ENCODE data around the gene ANTXRL.
"Not testable (repeated sequence)": the region's sequence is repeated elsewhere in the genome, so short reads cannot be mapped to it uniquely, and the experiment has no call there.

Gene ANTXRL

DNA sequence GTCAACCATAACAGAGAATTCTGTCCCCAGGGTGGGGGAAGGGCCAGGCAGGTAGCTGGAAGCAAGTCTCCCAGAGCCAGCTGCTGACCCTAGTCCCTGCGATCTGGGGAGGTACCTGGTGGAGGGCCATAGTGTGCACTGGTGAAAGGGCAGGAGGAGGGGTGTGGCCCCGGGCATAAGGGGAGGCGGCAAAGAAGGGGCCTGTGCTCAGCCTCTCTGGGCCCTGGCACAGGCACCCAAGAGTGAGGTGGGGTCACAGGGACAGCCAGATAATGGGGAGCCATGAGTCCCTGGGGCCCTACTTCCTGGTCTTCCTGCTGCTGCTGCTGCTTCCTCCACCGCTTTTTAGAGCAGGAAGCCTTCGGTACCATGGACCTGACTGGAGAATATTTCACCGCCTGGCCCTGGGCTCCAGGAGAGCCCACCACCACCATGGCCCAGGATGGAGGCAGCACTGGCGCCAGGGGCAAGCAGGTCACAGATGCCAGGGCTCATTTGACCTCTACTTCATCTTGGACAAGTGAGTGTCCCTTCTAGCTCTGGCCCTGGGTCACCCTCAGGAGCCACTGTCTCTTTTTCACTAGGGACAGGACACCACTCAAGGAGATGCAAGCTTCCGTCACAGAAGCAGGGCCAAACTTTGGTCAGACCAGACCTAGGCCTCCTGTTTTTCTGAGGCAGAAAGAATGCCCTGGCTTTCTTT lies at the start of gene ANTXRL:
ANTXRL (plus strand) TSS at position 7 of the 703 bp plus-strand sequence; CDS start at position 273, 266 bp downstream.
- no peak for DNase-seq (ENCODE audit: low read depth)

DNA sequence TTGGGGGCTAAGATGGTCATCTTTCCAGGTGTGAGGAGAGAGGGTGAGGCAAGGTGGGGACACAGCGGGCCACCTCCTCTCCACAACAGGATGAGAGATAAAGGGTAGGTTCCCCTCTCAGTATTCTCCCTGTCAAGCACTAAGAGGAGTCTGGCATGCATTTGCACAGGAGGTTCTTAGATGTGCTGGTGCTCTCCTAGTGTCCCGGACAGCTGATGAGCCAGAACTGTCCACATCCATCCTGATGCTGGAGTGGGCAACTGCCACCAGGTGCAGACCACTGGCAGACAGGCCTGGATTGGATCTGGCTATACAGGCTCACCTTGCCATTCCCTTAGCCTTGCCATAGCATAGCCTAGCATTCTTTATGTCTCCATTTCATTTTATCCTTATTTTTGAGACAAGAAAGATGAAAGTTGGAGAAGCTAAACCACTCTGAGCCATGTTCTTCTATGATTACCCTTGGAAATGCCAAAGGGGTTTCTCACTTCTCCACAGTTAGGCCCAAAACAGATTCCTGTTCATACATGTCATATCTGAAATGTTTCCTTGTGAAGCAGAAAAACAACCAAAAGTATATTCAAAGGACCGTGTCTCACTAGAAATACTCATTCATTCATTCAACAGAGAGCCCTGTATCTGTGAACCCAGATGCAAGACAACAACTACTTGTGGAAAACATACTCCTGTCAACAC lies 48.8 kb upstream of the ANTXRL start:
- DNase-seq (ENCODE audit: low read depth), result no peak

DNA sequence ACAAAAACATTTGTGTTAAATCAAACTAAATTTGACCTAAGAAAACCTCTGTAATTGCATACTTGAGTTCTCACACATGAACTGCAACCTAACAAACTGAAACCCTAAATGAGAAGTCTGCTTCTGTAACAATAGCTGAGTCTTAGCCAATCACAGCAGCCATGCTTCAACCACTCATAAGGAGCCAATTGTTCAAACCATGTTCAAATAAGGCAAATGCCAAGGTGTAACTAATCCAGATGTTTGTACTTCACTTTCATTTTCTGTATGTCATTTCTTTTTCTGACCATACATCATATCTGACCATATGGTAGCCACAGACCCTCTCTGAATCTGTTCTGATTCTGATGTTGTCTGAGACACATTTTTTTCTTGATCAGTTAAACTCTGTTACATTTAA lies 47.5 kb upstream of the ANTXRL start:
- DNase-seq (ENCODE audit: low read depth), result no peak

DNA sequence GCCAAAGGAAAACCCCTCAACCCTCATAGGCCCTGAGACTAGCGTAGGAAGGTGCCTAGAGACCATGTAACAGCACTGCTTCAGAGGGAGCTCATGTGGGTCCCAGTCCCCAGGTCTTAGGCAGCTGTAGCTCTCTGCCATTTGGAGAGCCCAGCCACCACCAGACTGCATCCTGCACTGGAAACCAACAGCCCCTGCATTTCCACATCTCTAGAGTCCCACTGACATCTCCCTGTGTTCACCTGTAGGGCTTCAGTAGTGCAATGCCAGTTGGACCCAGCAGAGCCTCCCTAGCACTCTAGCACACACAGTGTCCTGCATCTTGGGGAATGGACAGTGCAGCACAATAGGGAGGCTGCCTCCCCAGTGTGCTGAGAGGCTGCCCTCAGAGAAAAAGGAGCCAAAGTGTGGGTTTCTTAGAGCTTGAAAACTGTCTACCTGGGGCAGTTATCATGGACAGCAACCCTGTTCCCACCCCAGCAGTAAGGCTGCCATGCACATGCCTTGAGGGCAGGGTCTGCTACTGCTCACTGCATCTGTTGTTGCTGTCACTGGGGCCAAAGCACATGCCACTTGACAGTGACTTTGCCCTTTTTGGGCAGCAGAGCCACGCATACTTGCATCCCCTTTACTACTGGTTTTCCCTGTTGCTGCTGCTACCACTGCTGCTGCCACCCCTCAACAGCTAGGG lies 46.7 kb upstream of the ANTXRL start:
- DNase-seq (ENCODE audit: low read depth), result no peak

DNA sequence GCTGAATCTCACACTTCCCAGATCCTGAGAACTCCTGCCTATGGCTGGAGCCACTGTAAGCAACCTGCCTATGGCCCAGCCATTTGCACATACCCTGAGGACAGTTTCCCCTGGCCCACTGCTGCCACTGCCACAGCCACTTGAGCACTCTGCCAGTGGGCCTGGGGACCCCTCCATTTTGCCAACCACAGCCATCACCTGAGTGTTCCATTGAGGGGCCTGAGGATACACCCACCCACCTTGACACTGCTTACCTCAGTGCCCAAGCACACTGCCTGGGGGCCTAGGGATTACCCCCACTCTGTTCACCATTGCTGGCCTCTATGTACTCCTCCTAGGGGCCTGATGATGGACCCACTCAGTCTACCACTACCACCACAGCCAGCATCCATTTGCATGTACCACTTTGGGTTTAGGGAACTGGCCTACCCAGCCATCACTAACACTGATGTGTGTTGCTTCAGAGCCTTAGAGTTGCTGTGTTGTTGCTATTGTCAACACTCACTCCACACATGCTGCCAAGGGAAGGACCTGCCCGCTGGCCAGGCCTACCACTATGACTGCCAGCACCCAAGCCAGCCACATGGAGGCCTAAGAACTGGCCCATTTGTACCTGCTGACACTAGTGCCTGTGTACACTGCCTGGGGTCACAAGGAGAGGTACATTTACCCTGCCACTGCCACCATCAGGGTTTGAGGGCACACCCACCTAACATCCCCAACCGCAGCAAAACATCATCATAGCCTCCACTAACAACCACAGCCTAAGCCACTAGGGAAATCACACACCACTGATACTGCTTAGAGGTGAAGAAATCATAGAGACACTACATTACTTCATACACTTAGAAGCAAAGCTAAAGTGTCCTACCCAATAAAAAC lies 45.9 kb upstream of the ANTXRL start:
- no peak for DNase-seq (ENCODE audit: low read depth)

DNA sequence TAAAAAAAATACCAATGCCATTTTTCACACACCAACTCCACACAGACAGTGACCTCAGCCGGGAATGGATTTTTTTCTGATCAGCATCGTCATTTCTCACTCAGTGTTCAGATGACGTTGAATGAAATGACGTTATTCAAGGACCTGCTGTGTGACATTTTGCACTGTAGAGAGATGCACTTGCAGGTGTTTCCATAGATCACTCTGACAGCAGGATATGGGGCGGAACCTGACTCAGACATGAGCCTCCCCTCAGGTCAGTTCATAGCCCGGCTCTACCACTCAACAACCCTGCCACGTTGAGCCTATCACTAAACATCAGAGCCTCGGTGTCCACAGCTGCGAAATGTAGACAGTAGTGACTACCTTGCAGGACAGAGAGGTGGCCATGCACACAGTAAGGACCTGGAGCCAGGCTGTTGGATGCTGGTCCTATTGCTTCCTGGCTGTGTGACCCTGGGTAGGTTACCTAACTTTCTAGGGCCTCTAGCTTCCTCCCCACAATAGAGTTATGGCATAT lies 41.4 kb upstream of the ANTXRL start:
- no peak for DNase-seq (ENCODE audit: low read depth)

DNA sequence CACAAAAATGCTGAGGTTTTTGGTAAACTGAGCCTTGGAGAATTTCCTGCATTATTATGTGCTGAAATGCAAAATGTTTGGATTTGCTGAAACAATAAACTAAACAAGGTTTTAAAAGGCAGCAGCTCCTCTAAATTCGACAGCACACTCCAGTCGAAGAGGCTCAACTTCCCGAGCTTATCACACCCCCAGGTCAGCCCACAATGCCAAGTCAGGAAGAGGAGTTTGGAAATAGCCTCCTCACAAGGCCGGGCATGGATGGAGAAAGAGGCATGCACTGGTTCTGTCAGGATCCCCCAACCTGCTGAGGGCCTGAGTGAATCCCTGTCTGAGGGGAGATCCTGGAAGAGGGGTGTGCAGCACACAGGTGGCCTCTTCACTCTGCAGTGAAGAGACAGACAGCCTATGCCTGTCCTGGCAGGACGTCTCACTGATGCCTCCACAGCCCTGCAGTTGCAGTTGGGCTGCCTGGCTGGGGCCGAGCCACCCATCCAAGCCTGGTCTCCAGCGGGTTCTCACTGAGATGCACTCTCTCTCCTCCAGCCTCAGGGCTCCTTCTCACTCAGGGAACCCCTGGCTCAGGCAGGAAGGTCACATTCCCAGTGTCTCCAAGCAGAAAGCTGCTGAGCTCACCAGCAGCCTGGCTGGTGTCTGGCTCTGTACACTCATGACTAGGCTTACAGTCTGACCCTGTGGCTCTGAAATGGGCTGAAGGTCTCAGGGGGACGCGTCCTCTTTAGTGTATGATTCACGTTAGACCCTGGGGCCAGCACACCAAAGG lies 40.2 kb upstream of the ANTXRL start:
- not testable (repeated sequence) for DNase-seq (ENCODE audit: low read depth)

DNA sequence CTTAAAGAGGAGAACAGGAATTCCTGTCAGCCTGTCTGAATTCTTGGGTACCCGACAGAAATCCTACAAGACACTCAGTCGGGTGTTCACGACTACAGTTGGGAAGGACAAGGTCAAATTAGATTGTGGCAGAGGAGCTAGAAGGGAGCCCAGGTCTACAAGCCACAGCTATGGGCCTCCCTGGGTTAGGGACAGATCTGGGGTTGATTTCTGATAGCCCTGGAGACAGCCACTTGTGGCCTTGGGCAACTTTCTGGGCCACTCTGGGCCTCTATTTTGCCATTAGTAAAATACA lies 39.7 kb upstream of the ANTXRL start:
- no peak for DNase-seq (ENCODE audit: low read depth)

DNA sequence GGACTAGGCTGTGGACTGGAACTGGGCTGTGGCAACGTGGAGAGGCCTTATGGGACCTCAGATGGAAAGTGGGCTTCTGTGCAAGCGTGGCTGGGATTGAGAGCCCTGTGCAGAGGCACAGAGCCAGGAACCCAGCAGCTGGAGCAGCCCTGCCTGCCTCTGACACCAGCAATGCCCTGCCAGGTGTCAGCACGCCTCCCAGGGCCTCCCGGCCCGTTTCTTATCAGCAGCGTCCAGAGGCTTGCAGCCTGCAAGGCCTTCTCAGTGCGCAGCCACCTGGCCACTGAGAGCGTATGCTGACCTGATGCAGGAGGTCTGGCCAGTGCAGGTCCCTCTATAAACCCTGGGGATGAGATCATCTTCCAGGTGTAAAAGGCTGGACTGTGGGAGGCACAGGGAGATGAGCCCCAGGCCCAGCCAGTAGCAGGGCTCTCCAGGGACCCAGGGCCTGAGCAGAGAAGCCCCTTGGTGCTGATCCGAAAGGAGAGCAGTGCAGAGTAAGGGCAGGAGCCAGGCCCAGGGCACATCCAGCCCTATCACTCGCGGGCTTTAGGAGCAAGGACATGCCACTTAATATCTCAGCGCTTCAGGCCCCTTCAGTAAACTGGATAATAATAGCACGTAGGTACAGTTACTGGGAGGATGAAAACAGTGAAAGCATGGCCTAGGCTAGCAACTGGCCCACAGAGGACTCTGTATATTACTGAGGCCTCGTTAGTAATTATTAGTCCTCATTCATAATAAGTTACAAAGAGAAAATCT lies 38.8 kb upstream of the ANTXRL start:
- DNase-seq (ENCODE audit: low read depth), result no peak

DNA sequence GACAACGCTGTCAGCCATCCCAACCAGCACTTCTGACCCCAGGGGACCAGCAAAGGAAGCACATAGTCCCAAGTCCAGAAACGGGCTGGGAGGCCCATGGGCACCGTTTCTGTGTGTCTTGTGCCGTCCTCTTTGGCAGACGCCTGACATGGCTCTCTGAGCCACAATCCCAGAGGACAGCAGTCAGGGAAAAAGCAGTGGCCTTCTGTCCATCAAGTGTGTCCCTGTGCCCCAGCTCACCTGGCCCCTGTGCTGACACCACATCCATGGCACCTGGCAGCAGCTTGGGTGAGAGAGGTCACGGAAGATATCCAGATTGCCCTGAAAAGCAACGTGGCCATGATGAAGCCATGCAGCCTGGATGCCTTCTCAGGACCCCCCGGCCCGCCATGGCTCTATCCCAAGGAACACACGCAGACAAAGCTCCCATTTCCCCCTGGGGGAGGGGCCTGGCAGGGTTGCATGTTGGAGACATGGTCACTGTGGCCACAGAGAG lies 38.1 kb upstream of the ANTXRL start:
- no peak for DNase-seq (ENCODE audit: low read depth)

DNA sequence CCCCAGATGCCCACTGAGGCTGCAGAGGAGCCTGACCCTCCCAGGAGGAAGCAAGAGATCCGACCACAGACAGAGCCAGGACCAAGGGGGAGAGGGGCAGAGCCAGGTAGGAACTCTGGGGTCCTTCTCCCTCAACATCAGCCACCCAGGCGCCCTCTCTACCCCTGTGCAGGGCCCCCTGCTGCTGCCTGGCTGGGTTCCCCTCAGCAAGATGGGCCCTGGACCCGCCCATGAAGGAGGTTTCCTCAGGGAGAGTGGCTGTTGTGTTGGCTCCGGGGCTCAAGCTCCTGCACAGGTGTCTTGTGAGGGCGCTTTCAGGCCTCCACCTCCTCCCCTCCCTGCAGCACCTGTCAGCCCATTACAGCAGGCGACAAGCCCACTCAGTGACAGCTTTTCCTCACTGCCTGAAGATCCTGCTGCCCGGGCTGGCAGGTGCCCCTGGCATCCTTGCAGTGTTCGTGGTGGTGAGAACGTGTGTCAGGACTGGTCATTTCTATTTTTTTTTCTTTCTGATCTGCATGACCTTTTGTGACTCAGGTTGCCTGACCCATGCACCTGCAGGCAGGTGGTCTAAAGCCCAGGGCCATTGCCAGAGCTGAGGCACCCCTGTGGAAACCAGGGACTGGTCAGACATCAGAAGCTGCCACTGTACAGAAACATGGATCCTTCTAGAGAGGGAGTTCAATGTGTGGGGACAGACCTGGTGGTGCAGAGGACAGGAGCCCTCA lies 37.0 kb upstream of the ANTXRL start:
- not testable (repeated sequence) for DNase-seq (ENCODE audit: low read depth)

DNA sequence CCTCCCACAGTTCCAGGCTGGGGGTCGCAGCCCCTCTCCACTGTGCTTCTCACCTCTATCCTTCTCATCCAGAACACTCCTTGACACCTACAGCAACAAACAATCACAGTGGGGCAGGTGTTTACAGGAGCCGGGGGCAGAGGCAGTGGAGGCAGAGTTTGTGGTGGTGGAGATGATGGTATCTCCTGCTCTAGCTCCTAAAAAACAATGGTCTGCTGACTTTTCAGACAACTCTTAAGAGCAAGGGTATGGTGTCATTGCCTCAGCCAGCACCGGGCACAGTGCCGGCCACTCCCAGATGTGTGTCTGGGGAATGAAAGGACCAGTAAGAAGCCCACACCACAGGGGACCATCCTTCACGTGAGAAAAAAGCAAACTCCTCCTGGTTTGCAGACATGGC lies 36.3 kb upstream of the ANTXRL start:
- no peak for DNase-seq (ENCODE audit: low read depth)

DNA sequence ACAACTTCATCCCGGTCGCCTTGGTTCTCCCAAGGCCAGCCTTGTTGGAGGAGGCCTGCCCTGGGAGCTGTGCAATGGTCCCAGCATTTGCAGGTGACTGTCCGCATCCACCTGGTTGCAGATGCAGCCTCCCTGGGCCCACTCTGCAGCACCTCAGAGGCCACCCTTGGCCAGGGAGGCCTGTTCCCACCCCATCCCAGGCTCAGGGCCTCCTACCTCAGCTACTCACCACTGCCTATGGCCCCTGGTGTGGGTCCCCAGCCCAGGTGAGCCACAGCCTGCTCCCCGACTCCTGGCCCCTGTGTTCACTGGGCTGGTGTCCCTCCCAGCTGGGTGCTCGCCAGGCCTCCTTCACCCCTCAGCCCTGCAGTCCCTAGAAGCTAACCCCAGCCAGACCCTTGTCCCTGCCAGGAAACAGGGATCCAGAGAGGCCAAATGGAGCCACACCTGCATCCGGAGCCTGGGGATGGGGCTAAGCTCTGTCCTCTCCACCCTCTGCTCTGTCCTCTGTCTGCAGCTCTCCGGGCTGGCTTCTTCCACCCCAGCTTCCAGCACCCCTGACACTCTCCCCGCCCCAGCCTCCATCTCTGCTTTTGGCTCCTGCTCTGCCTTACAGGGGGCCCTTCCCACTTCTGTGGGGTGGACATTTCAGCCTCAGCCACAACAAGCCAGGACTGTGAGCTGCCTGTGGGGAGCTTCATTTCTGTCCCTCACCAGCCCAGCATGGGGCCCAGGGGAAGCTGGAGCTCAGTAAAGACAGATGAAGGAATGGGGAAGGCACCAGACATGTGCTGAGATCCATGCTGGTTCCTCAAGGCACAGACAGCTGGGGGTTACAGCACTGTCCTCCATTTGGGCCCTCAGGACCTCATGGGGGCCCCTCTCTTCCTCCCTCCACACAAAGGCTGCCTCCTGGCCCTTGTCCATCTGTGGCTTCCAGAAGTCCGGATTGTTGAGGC lies 35.6 kb upstream of the ANTXRL start:
- no peak for DNase-seq (ENCODE audit: low read depth)

DNA sequence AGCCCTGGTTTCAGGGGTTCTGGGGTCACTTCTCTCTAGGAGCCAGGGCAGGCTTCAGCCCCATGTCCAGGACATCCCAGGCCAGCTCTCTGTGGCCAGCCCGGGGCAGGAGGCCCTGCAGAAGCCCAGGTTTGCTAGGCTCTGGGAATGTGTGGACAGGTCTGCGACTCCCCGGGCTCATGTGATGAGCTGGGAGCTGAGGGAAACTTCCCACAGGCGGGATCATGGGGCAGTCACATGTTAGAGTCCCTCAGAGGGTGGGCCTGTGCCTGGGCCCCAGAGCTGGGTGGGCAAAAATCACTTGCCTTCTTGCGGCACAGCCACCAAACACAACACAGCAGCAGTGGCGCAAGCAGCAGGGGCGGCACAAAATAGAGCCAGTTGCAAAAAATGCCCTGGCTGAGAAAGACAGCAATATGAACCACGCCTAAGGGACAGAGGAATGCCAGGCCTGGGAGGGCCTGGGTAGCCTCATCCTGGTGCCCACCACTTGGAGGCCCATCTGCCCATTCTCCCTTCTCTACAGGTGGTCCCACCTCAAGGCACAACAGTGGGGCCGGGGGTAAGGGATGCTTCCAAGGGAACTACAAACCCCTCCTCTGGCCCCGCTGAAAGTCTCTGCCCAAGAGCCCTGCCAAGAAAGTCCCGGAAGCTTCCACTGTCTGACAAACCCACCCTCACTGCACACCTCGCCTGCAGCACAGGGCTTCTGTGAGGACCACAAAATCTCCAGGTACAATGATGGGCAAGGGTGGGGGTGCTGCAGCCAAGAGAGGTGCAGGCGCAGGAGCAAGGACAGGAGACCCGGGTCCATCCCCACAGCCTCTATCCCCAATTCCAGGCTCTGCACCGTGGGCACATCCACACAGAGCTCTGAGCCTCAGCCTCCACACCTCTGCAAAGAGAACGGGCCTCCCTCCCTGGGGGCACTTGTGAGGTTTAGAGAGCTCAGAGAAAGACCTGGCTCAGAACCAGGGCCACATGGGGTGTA lies 34.6 kb upstream of the ANTXRL start:
- DNase-seq (ENCODE audit: low read depth), result no peak

DNA sequence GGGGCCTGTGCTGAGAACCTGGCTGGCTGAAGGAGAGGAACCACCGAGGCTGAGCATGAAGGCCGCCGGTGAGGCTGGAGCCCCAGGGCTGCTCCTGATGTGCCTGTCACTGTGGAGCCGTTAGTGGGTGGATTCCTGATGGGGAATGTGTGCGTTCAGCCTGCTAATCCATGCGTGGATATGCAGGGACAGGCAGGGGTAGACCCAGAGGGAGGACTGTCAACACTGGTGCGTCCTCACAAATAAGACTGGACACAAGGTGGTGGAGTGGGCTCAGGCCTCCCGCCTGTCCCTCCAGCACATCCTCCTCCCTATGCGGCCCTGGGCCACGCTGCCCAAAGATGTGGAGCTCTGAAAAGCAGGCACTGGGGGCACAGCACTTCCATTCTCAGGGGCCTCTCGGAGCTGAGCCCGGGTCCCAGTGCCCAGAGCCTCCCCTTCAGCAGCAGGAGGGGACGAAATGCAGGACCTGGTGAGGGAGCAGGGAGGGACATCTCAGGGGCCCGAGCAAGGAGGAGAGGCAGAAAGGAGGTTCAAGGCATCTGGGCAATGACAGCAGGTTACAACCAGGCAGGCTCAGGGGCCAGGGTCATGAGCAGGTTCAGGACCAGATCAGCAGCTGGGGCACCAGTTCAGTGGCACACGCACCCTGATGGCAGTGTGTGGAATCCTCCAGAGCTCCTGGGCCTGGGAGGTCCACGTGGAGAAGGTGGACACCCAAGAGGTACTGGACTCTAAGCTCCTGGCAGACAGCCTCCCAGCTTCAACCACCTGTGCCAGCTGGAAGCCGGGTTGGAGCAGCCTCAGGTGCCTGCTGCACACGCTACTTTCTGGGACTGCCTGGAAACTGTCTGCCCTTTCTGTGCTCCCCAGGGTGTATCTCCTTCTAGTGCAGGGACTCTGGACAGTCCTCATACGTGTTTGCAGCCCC lies 33.5 kb upstream of the ANTXRL start:
- DNase-seq (ENCODE audit: low read depth), result no peak

DNA sequence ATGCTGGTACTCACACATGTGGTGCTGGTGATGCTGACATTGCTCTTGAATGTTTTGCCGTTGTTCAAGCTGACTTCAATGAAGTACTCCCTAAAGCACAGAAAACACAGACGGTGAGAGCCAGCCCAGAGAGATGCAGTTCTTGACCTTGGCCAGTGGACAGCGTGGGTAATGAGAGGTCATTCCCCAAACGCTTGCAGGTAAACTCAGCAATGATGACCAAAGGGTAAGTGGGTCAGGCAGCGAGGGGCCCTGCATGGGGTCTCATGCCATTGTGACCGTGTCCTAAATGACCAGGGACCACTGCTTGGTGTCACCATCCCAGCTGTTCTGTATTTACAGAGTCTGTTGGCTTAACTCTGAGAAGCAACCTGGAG lies 32.8 kb upstream of the ANTXRL start:
- no peak for DNase-seq (ENCODE audit: low read depth)

Measured in iris pigment epithelial cell (primary cell).